Measurements from ENCODE around the gene CYGB.
"Not testable (repeated sequence)": the region's sequence is repeated elsewhere in the genome, so short reads cannot be mapped to it uniquely, and the experiment has no call there.

The CYGB gene

GRCh38 chr17:76519048-76519966, 18.2 kb downstream of the CYGB start:
- no peak for DNase-seq

DNA sequence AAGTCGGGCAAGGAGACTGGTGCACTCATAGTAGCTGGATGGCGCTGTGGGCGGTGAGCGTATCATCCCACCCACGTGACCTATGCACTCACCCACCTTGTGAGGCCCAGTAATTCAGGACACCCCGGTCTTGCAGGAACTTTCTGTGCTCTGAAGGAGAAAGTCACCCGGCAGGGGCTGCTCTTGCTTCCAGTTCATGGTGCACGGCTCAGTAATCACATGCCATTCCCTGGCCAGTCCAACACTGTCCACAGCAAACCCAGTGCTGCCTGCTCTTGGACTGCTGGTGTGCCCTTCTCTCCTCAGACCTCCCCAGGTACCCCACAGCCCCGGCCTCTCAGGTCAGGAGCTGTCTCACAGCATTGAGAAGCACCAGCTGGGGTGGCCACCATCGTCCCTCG, 19.9 kb downstream of the CYGB start:
- DNase-seq: no peak

- peak; percentile 68 to 76 for DNase-seq
These were observed 22.1 kb downstream of the CYGB start for GRCh38 chr17:76515274-76515949.

- DNase-seq: not testable (repeated sequence)
These were observed 23.2 kb downstream of the CYGB start for GRCh38 chr17:76514355-76514754.

DNA sequence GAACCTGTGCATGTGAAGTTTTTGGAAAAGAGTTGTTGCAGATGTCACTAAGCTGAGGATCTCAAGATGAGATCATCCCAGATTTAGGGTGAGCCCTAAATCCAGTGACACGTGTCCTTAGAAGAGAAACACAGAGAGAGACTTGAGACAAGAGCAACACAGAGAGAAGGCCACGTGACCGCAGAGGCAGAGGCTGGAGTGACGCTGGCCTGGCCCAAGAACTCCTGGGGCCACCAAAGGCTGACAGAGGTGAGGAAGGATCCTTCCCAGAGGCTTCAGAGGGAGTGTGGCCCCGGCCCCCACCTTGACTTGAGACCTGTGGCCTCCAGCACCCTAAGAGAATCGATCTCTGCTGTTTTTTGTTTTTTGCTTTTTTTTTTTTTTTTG, 24.2 kb downstream of the CYGB start:
- DNase-seq: no peak

- DNase-seq: no peak
These were observed 24.9 kb downstream of the CYGB start for GRCh38 chr17:76512366-76513305.

DNA sequence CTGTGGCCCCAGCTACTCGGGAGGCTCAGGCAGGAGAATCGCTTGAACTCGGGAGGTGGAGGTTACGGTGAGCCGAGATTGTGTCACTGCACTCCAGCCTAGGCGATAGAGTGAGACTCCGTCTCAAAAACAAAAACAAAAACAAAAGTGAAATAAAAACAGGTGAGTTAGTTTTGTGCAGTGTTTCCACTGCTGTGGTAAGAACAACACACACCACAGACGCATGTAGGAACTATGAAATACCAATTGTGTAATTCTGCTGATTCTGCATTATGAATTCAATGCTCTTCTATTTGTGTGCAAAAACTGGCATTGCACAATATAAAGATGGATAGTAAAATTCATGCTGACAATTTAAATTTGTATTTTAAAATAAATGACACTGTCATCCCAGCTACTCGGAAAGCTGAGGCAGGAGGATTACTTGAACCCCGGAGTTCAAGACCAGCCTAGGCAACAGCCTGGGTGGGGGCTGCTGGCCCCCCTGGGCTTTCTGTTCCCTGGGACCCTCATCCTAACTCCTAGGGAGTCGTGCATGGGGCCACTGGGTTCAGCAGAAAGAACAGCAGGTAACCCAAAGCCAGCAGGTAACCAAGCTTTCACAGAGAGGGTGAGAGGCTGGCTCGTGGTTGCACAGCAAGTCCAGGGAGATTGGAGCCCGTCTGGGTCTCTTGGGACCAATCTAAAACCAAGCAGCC, 25.7 kb downstream of the CYGB start:
- DNase-seq: no peak

GRCh38 chr17:76510831-76511244, 26.7 kb downstream of the CYGB start:
- DNase-seq: no peak

DNA sequence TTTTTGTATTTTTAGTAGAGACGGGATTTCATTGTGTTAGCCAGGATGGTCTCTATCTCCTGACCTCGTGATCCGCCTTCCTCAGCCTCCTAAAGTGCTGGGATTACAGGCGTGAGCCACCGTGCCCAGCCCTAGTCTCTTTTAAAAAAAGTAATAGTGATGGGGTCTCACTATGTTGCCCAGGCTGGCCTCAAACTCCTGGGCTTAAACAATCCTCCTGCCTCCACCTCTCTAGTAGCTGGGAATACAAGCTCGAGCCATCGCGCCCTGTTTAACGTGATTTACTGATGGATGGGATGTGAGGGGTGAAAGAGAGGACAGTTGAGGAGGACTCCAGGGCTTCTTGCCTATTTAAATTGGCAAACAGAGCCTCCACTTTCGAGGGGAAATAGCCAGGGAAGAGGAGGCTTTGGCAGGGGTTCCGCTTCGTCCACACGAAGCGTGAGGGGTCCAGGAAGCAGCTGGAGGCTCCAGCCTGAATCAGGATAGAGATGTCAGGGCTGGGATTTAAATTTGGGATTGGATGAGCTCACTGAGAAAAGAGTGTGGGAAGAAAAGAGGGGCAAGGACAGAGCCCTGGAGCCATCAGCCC, 28.9 kb downstream of the CYGB start:
- DNase-seq: not testable (repeated sequence)

- DNase-seq: peak; percentile 81 to 90
These were observed 30.8 kb downstream of the CYGB start for GRCh38 chr17:76506408-76507345.

- DNase-seq: no peak
These were observed 33.4 kb downstream of the CYGB start for GRCh38 chr17:76504117-76504516.

DNA sequence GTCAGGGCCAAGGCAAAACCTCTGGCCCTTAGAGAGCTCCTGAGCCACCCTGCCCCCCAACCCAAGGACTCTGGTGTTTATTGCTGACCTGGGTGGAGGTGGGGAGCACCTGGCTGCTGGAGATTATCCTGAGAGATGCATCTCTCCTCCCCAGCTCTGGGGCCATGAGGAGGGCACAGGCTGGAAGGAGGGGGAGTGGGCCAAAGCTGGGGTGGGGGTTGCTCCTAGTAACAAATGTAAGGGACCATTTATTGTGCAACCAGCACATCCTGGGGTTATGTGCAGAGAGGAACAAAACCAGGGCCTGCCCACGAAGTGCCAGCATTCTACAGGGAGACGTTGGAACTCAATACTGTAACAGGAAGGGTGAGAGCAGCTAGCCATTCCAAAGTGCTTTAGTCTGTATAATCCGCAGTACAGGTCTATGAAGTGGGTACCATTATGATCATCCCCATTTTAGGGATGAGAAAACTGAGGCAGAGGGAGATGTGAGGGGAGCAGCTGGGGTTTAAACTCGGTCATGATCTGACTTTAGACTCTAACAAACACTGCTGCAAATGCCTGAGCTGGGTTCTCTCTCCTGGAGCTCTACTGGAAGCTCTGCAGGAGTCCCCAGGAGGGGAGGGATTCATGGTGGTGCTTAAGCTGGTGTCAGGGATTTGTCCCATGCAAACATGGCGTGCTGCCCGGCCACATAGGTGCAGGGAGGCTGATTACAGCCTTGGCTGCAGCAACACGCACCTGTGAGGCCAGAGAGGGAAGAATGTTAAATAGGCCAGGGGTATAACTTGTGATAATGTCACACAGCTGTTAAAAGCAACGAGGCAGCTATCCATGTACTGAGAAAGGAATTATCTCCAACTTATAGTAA, 34.9 kb downstream of the CYGB start:
- DNase-seq: no peak

- no peak for DNase-seq
These were observed 35.6 kb downstream of the CYGB start for GRCh38 chr17:76501827-76502307.

DNA sequence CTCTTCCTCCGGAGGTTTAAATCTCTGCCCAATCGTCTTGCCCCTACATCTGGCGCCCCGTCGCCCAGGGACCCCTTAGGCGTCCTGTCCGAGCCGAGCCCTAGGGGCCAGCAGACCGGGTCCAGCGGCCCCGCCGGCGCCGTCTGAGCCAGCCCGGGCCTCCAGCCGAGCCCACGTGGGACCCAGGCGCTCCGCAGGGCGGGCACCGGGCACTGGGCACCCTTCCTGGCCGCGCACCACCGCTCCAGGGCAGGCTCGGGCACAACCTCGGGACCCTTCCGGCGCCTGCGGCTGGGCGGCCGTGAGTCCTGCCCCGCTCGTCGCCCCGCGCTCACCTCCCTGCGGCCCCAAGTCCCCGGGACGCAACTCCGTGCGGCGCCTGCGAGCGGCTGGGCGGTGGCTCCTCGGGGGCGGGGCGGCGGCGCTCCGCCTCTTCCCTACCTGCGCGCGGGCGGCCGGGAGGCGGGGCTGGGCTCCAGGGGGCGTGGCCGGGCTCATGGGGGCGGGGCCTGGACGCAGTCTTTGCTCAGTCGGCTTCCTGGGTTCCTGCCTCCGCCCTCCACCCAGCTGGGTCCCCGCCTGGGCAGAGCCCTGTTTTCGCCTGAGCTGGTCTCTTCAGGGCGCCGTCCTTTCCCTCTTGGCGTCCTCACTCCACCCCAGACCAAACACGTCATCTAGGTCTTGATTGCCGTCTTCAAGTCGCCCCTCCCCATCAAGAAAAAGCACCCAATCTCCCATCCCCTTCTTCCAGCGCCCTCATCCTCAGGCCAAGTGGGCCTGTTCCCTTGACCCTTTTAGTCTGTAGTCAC, 36.3 kb downstream of the CYGB start, which contains the start of gene RHBDF2:
Gene RHBDF2, minus strand, starts transcription at position 406 of the 809 bp plus-strand sequence. CDS start 19,899 bp downstream, outside the sequence.
- DNase-seq: peak; percentile 90 to 96

GRCh38 chr17:76500747-76501017, 36.8 kb downstream of the CYGB start:
- DNase-seq: no peak

DNA sequence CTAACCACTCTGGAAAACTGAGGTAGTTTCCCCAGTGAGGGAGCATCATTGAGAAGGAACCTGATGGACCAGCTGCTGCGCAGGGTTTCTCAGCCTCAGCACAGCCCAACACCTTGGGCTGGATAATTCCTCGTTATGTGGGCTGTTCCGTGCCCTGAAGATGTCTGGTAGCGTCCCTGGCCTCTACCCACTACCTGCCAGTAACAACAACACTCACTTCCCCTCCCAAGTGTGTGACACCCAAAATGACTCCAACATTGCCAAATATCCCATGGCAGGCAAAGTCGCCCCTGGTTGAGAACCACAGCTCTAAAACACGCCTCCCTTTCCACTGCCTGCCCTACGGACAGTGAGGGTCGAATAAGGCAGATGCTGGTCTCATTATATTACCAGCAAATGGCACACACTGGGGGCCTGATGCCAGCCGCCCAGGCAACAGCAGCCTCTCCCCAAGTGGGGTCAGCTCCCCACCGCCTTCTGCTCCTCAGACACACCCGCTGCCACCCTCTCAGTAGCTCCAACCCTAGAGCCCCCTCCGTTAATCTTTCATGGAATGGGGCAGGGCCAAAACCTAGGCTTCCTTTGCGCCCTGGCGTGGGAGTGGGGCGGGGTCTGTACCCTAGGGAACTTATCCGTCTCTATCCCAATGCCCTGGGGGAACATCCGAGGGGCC, 37.3 kb downstream of the CYGB start:
- DNase-seq: no peak

GRCh38 chr17:76499267-76499667, 38.2 kb downstream of the CYGB start:
- no peak for DNase-seq

DNA sequence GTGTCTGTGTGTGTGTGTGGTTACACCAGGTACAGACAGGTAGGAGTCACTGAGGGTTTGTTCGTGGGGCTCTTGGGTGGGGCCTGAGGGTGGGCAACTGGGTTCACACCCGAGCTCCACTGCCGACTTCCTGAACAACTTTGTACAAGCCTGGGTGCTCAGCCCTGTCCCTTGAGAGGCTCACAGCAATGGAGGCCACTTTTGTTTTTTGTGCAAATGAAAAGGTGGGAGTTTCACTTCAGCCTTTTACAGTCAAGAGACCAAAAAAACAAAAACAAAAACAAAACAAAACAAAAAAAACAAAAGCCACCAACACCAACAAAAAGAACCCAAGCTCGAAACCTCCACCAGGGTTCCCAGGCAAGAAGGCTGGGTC, 38.6 kb downstream of the CYGB start:
- DNase-seq: no peak

Measured in activated CD4-positive, alpha-beta T cell treated with anti-CD3 and anti-CD28 coated beads for 4 hours (primary cell).